HG03432 (cell line): Measurements from ENCODE around the gene RGS10.
"Not testable (repeated sequence)": the region's sequence is repeated elsewhere in the genome, so short reads cannot be mapped to it uniquely, and the experiment has no call there.

ENCODE experiments used
- ATAC-seq: cut with Tn5 transposase; IDR thresholded peaks from one replicate; pipeline ENCODE4 v1.9.1; 2021; ENCODE audit warnings: mild to moderate bottlenecking, moderate library complexity; ENCODE audit not compliant: unreplicated experiment

Gene RGS10

DNA sequence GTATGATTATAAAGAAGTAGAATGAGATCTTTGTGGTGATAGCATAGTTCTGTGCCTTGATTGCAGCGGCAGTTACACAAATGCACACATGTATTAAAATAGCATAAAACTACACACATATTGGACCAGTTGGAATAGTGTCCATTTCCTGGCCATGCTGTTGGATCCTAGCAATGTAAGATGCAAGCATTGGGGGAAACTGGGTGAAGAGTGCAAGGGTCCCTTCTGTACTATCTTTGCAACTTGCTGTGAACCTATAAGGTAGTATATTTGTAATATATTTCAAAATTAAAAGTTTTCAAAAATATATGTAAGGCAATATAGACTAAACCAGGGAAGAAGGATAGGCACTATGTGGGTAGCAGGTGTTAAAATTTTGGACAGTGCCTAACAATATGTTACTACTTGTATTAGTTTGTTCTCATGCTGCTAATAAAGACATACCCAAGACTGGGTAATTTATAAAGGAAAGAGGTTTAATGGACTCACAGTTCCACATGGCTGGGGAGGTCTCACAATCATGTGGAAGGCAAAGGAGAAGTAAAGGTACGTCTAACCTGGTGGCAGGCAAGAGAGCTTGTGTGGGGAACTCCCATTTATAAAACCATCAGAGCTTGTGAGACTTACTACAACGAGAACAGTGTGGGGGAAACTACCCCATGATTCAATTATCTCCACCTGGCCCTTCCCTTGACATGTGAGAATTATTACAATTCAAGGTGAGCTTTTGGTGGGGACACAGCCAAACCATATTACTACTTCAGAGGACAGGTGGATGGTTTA, 71.4 kb downstream of the RGS10 start:
- ATAC-seq: no peak

DNA sequence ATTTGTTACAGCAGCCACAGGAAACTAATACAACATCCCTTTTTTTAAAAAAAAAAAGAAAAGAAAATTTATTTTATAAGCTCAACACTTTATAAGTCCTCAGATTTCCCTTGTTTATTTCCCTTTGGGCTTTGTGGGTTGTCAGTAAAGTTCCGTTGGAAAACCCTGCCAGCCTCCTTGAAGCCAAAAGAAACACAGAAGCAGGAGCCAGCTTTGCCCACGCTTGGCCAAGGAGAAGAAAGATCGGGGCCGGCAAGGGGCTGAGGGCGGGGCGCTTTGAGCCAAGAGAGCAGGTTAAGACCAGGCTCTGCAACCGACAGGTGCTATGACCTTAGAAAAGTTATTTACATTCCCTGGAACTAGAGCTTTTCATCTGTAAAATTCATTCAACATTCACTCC, 72.7 kb downstream of the RGS10 start:
- no peak for ATAC-seq

DNA sequence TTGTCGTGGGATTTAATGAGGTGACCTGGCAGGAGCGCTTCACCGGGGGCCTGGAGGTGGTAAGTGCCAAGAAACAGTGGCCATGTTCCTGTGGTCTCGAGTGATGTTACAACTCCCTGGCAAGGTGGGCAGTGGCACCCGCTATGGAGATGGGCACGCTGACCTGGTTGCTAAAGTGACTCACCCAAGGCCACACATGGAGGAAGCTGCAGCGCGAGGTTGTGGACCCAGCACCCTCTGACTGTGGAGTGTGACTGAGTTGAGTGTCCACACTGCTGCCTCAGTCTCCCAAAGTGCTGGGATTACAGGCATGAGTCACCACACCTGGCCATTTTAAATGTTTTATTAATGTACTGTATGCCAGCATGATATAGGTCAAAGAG, 73.2 kb downstream of the RGS10 start:
- ATAC-seq: no peak

DNA sequence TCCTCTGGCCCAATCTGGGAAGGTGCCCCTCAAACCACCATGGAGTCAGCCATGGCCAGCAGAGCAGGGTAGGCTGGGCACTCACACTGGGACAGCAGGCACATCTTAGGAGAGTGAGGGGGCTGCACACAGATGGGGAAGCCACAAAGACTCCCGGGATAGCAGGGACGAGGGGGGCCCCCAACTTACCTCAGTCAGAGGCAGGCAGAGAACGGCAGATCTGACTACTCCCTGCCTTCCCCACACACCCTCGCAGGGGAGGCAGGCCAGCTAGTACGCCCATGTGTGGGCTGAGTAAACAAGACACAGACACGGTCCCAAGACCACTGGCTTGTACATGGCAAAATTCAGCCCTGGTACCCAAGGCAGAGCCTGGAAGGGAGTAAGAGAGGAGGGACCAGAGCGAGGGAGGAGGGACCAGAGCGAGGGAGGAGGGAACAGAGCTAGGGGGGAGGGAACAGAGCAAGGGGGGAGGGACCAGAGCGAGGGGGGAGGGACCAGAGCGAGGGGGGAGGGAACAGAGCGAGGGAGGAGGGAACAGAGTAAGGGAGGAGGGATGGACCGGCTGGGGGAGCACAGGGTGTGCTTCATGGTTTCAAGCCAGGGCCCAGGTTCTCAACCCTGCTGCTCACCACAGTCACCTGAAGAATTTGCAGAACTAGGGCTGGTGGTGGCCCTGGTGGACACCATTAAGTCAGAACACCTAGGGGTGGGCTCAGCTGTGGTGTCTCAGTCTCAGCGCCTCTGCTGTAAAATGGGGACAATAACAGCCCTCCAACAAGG, 73.8 kb downstream of the RGS10 start:
- no peak for ATAC-seq

DNA sequence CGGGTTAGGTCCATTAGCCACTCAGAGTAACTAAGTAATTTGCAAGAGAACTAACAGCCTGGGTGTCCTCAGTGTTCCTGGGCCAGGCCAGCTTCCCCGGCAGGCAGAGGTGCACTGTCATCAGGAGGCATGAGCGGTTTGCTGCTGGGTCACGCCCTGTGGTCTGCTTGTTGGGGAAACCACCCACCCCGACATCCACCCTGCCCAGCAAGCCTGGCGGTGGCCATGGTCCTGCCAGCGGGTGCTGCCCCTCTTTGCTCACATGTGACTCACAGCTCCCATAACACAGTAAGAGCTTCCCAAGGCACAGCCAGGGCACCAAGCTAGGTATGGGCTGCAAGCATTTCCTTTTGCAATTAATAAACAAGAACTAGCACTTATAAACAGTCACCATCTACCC, 75.9 kb downstream of the RGS10 start:
- peak; percentile 51 for ATAC-seq

DNA sequence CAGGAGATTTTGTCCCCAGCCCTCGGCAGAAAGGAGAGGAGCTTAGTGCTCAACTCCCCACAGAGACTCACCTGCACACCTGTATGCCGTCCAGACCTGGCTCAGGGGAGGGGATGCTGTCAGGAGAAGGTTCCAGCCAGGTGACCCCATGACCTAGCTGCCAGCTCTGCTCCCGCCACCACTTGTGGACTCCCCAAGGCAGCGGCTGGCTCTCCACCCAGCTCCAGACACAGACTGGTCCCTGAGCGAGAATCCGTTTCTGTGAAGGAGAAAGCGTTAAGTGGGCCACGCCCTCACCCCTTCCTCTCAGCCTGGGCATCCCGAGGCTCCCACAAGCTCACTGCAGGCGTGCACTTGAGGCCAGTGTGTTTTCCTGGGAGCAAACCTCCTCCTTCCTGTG, 76.4 kb downstream of the RGS10 start:
- ATAC-seq: no peak

DNA sequence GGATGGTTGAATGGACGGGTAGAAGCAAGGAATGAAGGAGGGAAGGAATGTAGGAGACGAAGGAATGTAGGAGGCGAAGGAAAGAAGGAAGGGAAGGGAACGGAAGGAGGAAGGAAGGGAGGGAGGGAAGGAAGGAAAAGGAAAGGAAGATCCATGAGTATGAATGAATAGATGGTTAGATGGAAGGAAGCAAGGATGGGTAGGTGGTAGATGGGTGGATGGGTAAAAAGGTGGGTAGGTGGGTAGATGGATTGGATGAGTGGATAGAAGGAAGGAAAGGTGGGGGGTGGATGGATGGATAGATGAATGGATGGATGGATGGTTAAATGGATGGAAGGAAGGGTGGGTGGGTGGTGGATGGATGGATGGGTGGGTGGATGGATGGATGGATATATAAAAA, 77.4 kb downstream of the RGS10 start:
- ATAC-seq: no peak

DNA sequence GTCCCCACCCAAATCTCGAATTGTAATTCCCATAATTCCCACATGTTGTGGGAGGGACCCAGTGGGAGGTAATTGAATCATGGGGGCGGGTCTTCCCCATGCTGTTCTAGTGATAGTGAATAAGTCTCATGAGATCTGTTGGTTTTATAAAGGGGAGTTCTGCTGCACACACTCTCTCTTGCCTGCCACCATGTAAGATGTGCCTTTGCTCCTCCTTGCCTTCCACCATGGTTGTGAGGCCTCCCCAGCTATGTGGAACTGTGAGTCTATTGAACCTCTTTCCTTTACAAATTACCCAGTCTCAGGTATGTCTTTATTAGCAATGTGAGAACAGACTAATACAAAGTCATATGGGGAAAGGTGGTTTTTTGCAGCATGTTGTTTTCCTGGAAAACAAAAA, 79.3 kb downstream of the RGS10 start:
- ATAC-seq: not testable (repeated sequence)

DNA sequence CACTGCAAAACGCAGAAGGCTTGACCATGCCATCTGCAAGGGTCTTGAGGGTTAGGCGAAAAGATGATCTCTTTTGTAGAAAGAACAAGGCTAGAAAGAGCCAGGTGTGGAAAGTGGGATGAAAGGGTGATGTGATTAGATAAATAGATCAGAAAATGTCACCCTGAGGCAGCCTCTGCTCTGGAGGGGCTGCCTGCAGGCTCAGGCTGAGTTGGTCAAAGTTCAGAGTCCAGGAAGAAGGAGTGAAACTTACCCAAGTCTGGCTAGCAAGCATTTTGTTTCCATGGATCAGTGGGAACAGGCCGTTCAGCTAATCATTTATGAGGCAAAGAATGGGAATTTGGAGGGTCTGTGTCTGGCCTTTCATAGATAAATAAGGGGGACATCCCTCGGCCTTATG, 79.7 kb downstream of the RGS10 start:
- ATAC-seq: no peak

DNA sequence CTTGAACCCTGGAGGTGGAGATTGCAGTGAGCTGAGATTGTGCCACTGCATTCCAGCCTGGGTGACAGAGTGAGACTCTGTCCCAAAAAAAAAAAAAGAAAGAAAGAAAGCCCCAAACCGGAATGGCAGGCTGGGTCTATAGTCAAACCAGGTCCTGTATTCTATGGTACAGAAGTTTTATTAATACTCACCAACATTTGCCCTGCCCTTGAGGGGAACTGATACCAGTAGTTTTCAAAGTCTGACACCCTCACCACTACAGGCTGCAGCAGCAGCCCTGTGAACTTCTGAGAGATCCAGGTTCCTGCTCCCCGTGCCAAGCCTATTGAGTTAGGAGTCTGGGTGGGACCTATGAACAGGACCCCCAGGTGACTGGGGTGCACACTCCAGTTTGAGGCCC, 80.6 kb downstream of the RGS10 start:
- peak; percentile 66 for ATAC-seq

DNA sequence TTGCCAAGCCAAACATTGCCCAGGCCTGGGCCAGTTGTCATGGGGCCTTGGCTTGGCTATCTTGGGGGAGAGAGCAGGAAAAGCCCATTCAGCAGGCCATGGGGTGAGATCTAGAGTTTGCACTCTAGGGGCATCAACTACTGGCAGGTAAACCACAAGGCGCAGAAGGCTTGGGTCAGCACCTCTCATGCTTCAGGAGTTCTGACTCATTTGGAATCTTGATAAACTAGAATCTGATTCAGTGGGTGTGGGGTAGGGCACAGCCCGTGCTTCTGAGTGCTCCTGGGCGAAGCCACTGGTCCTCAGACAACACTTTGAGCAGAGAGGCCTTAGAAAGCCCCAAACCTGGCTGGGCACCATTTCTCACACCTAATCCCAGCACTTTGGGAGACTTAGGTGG, 81.1 kb downstream of the RGS10 start:
- ATAC-seq: peak; percentile 75

DNA sequence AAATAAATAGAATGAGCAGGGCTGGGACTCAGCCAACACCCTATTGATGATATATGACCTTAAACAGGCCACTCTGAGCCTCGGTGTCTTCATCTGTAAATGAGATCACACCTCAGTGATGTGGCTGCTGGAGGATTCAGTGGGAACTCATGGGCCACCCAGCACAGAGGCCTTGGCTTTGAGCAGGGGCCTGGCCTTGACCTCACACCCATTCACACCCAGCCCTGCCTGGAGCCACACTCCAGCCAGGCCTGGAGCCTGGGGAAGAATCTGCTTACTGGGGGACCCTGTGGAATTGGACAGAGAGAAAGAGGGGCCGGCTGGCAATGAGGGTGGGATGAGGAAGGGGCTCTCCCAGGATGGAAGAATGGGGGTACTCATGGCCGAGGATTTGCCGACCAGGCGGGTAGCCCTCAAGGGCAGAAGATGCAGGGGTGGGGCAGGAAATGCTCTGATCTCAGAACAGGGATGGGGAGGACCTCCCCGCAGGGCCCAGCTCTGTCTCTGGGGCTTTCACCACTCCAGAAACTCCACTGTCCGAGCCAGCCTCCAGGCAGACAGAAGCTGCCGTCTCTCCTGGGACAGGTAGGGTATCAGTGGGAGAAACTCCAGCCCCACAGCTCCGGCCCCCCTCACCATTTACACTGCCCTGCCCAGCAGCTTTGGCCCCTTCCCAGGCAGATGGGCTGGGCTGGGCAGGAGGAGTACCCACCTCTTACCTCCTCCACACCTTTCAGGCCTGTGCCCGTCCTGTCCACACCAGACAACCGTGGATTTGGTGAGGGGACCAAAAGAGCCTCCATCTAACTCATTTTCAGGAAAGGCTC, 81.9 kb downstream of the RGS10 start:
- ATAC-seq: no peak

DNA sequence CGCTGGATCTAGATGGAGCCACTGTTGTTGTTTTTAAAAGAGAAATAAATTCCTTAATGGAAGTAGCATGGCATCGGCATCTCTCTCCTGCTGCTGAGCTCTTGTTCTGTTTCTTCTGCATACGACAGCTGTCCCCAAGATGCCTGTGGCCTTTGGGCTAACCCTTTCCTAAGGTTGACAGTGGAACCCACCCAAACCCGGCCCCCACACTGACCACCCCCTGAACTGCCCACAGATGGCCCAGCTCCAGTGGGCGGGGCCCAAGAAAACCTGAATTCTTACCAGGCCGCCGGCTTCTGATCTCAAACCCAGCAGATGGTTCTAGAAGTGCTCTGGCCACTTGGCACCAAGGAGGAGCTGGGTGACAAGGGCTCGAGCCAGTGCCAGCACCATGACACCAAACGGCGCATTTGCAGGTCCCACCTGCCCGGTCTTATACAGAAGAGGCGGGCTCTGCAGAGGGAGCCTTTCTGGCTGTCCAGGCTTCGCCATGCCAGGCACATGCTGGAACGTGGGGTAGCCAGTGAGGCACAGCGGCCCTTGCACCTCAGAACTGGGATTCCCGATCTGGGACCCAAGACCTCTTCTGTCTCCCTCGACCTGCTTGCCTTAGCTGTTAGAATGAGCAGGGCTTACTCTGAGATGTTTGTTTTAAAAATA, 82.7 kb downstream of the RGS10 start:
- no peak for ATAC-seq

DNA sequence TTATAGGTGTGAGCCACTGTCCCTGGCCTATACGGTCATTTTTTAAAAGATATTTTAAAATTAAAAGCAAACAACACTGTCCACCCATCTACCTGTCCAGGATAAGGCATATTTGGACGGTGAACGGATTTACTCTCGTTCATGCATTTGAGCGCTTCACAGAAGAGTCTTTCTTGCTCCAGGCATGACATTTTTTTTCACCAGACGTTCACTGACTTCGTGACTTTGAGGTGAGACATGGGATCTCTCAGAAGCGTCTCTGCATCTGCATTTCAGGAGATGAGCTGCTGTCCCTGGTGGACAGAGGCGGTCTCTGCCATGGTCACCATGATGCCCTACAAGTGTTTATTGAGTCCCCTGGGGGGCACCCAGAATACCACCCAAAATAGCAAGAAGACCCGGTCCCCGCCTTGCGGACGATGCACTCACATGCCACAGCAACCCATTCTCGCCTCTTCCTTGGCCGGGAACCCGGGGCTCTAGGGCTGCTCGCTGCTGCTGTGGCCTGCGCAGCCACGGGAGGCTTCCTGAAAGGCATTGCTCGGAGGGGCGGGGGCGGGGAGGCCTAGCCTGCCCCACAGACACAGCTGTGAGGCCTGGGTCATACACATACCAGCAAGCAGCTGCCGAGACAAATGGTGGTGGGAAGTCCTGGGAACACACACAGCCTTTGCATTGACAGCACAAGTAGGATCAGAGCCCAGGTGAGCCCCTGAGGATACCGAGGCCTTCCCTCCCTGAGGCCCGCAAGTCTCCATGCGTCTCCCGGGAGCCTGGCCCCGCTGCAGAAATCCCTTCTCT, 84.4 kb downstream of the RGS10 start:
- ATAC-seq: no peak

DNA sequence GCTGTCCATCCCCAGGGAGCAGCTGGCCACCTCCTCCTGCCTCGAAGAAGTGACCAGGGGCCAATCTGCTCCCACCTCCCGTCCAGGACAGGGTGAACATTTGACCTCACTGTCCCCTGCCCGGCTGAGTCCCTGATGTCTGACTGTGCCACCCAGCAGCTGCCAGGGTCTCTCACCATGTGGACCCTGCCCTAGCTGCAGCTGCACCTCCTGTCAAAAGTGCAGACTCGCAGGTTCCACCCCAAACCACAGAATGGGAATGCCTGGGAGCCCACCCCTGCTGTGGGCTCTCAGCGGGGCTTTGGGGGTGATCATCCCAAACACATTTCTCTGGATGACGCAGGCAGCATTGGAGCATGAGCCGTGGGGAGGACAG, 86.1 kb downstream of the RGS10 start:
- ATAC-seq: no peak

DNA sequence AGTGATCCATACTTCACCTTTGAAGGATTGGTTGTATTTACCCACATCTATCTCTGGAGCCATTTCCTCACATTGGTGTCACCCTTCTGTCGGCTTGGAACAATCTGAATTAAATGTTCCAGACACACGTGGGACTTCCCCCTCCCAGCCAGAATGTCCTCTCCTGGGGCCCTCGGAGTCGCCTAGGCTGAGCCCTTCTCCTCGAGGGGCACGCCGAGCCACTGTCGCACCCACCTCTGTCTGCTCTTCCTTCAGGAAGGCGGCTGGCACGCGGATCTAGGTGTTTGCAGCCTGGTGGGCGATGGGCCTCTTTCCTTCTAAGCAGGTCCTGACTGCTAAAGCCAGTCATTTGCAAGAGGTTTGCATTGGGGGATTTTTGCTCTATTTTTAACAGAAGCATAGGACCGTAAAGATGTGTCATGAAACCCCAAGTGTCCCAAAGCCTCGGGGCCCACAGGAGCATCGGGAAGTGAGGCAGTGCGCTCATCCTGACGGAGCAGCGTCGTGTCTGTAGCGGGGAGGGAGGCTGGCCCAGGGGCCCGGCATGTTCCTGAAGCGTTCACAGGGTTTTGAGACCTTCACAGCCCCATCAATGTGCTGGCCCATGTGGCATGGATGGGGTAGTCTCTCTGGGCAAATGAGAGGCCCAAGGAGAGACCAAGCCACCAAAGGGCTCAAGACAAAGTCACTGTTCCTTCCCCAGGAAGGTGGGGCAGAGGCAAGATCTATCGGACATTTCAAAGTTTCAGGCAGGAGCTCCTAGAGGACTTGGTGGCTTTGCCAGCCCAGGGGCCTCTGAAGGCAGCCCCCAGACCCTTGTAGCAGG, 86.7 kb downstream of the RGS10 start:
- ATAC-seq: no peak

DNA sequence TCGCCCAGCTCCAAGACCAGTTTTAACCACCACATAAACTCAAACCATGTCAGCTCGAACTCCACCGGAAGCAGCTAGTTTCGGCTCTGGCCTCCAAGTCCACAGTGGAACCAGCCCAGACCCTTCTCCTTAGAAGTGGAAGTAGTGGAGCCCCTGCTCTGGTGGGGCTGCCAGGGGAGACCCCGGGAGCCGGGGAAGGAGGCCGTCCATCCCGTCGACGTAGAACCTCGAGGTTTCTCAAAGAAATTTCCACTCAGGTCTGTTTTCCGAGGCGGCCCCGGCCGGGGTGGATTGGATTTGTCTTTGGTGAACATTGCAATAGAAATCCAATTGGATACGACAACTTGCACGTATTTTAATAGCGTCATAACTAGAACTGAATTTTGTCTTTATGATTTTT, 87.5 kb downstream of the RGS10 start:
- ATAC-seq: no peak

DNA sequence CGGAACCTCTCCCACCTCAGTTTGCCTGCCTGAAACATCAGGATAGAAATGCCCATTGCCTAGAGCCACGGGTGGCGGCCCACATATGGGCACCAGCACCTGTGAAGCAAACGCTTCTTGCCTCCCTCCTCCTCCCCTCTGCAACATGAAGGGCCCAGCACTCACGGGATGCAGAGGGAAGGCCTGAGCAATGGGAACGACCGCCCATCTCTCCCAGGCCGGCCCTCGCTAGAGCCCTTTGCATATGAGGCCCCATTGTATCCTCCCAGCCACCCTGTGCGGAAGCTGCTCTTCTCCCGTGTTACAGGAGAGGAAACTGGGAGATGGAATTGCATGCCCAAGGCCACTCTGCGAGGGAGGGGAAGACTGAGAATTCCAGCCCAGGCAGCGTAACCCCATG, 88.2 kb downstream of the RGS10 start:
- no peak for ATAC-seq

DNA sequence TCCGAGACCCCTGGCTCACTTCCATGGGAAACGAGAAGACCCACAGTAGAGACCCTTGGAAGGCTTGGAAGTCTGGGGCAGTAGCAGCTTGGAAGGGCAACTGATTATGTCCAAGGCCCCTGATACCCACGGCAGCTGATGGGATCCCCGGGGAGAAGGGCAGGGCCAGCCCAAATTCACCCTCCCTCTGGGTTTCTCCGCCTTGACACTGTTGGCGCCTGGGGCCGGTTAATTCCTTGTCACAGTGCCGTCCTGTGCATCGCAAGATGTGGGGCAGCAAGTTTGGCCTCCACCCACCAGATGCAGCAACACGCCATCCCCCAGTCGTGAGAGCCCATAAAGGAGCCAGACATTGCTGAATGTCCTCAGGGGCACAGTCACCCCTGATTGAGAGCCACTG, 89.2 kb downstream of the RGS10 start:
- ATAC-seq: no peak
